SK-N-MC (cell line): Measurements from ENCODE around the gene PLGRKT.
"Not testable (repeated sequence)": the region's sequence is repeated elsewhere in the genome, so short reads cannot be mapped to it uniquely, and the experiment has no call there.

Source experiments
- DNase-seq: peaks from one replicate; pipeline ENCODE4 v3.0.0-alpha.2; 2011; ENCODE audit warnings: low read depth, low spot score
- H3K27ac ChIP-seq: fragments of 200-600 bp; sonication (generic); 2 replicates; pipeline ENCODE4 v1.5.1; 2016; ENCODE audit warnings: mixed run types
- H3K36me3 ChIP-seq: fragments of 200-600 bp; sonication (generic); 2 replicates; pipeline ENCODE4 v1.6.1; 2017; ENCODE audit warnings: antibody characterized with exemption, low read length, mixed read lengths; ENCODE audit not compliant: insufficient read depth
- H3K4me3 ChIP-seq: fragments of 200-600 bp; sonication (generic); 2 replicates; pipeline ENCODE4 v1.5.1; 2016
- H3K9ac ChIP-seq: fragments of 200-600 bp; sonication (generic); 2 replicates; pipeline ENCODE4 v1.8.0; 2017; ENCODE audit warnings: mixed run types, mixed read lengths; ENCODE audit not compliant: insufficient read length
- H3K9me3 ChIP-seq: fragments of 200-600 bp; sonication (generic); 2 replicates; pipeline ENCODE4 v1.6.1; 2017; ENCODE audit warnings: low read depth, mild to moderate bottlenecking, antibody characterized with exemption, low read length, moderate library complexity, mixed read lengths
- EZH2 ChIP-seq: fragments of 200-600 bp; sonication (generic); IDR thresholded peaks from one replicate; pipeline ENCODE4 v1.6.1; 2017; ENCODE audit warnings: antibody characterized with exemption
- FOXP2 ChIP-seq: optimal IDR thresholded peaks from 2 replicates; pipeline ENCODE3; 2011; ENCODE audit warnings: mild to moderate bottlenecking, moderate library complexity; ENCODE audit not compliant: insufficient read depth; ENCODE audit errors: extremely low read length, control extremely low read depth
- POLR2AphosphoS5 ChIP-seq: IDR thresholded peaks from 2 replicates; pipeline ENCODE4 v1.6.1; 2012; ENCODE audit warnings: mild to moderate bottlenecking, low read depth, low read length, borderline replicate concordance

The PLGRKT gene

DNA sequence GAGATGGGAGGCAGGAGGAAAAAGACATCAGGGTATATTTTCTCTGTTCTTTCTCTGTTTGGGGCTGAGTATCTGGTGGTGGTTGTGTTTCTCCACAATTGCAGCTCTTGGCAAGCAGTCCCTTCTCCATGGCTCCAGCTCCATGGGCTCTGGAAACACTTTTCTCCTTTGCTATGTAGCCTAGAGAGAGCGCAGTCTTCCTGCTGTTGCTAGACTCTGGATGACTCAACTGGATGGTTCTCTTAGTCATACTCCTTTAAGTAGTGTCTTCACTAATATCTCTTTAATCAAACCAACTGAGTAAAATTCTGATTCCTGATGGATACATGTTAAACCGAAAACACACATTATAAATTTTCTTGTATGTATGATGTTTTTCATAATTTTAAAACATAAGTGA, 3.3 kb upstream of the PLGRKT start:
- no peak for DNase-seq
- H3K27ac ChIP-seq, result no peak overlapping the region
- no peak overlapping the region for H3K9ac ChIP-seq
- H3K4me3 ChIP-seq, result no peak overlapping the region
- H3K9me3 ChIP-seq, result no peaks in the 10 kb centered on the region
- H3K36me3 ChIP-seq, result 0 out of 2 replicates have a peak, but pooled peaks cover under 1% of the 10 kb centered on the region
- TF ChIP-seq POLR2AphosphoS5 (no peak), FOXP2 (no peak), EZH2 (no peak)

- Histone ChIP-seq H3K36me3 (0 out of 2 replicates have a peak, but pooled peaks cover 5% of the 10 kb centered on the region), H3K9me3 (no peaks in the 10 kb centered on the region), H3K4me3 (no peak overlapping the region), H3K27ac (no peak overlapping the region), H3K9ac (no peak overlapping the region)
- no peak for TF ChIP-seq FOXP2
- TF ChIP-seq EZH2, result no peak
- no peak for TF ChIP-seq POLR2AphosphoS5
- DNase-seq, result no peak
Measured at GRCh38 chr9:5440426-5440825, 2.7 kb upstream of the PLGRKT start.

GRCh38 chr9:5438301-5439162, 807 bp upstream of the PLGRKT start:
- peak overlapping the region; percentile 58 for H3K9ac ChIP-seq
- DNase-seq, result no peak
- TF ChIP-seq EZH2, result no peak
- H3K9me3 ChIP-seq, result no peaks in the 10 kb centered on the region
- peak overlapping the region; percentile 80 for H3K4me3 ChIP-seq
- H3K36me3 ChIP-seq, result 0 out of 2 replicates have a peak, but pooled peaks cover 6% of the 10 kb centered on the region
- H3K27ac ChIP-seq, result peak overlapping the region; percentile 61; the same call in 1 of the 2 replicates

- Histone ChIP-seq H3K4me3 (peak overlapping the region; percentile 80), H3K27ac (no peak overlapping the region)
- DNase-seq, result no peak
Measured at GRCh38 chr9:5436441-5436840, 1.3 kb downstream of the PLGRKT start.

DNA sequence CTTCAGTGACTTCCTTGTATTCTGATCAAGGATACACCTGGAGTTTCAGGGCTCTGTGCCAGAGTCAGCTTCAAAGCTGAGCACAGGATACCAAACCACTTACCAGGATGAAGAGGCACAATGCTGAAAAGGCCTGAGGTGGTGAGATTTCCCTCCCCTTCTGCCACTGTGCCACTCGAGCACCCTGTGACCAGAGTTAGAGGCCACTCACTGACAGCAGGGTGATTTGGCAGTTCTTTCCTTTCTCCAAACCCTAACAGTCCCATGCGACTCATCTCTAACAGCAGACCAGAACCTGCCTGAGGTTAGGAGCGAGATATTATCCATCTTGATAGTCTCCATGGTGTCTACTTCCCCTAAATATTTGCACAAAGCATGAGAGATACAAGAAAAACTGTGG, 1.8 kb downstream of the PLGRKT start:
- H3K9me3 ChIP-seq, result no peaks in the 10 kb centered on the region
- 0 out of 2 replicates have a peak, but pooled peaks cover 6% of the 10 kb centered on the region for H3K36me3 ChIP-seq
- H3K4me3 ChIP-seq, result no peak overlapping the region
- H3K27ac ChIP-seq, result no peak overlapping the region
- no peak for DNase-seq
- no peak overlapping the region for H3K9ac ChIP-seq
- TF ChIP-seq EZH2, result no peak
- TF ChIP-seq POLR2AphosphoS5, result no peak
- no peak for TF ChIP-seq FOXP2

More at GRCh38 chr9:5436441-5436840, 1.3 kb downstream of the PLGRKT start:
- Histone ChIP-seq H3K9me3 (no peaks in the 10 kb centered on the region), H3K36me3 (0 out of 2 replicates have a peak, but pooled peaks cover 6% of the 10 kb centered on the region), H3K9ac (no peak overlapping the region)
- TF ChIP-seq EZH2 (no peak), FOXP2 (no peak), POLR2AphosphoS5 (no peak)

GRCh38 chr9:5433841-5434810, 3.6 kb downstream of the PLGRKT start:
- H3K9me3 ChIP-seq, H3K9ac ChIP-seq, DNase-seq, H3K36me3 ChIP-seq, H3K27ac ChIP-seq, H3K4me3 ChIP-seq: not testable (repeated sequence)

DNA sequence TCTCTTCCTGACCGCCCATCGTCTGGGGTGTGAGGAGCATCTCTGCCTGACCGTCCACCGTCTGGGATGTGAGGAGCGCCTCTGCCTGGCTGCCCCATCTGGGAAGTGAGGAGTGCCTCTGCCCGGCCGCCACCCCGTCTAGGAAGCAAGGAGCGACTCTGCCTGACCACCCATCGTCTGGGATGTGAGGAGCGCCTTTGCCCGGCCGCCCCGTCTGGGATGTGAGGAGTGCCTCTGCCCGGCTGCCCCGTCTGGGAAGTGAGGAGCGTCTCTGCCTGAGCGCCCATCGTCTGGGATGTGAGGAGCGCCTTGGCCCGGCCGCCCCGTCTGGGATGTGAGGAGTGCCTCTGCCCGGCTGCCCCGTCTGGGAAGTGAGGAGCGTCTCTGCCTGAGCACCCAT, 4.4 kb downstream of the PLGRKT start:
- H3K9me3 ChIP-seq, H3K27ac ChIP-seq, H3K4me3 ChIP-seq, DNase-seq, H3K36me3 ChIP-seq, H3K9ac ChIP-seq: not testable (repeated sequence)

DNA sequence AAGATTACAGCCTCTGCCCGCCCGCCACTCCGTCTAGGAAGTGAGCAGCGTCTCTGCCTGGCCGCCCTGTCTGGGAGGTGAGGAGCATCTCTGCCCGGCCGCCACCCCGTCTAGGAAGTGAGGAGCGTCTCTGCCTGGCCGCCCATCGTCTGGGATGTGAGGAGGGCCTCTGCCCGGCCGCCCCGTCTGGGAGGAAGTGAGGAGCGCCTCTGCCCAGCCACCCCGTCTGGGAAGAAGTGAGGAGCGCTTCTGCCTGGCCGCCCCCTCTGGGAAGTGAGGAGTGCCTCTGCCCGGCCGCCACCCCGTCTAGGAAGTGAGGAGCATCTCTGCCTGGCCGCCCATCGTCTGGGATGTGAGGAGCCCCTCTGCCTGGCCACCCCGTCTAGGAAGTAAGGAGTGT, 4.8 kb downstream of the PLGRKT start:
- H3K9me3 ChIP-seq, H3K9ac ChIP-seq, H3K36me3 ChIP-seq, H3K27ac ChIP-seq, DNase-seq, H3K4me3 ChIP-seq: not testable (repeated sequence)
